Activated naive CD8-positive, alpha-beta T cell treated with anti-CD3 and anti-CD28 coated beads for 36 hours (primary cell): ENCODE measurements around the gene KRTAP2-1. TPM values are rescaled to one million over a fixed set of nuclear protein-coding genes. Genes with fewer than 3 reads are reported as not detected.
"Not testable (repeated sequence)": the region's sequence is repeated elsewhere in the genome, so short reads cannot be mapped to it uniquely, and the experiment has no call there.

ENCODE experiments used
- DNase-seq: peaks from one replicate; pipeline ENCODE4 v3.0.0; 2021
- H3K27ac Mint-ChIP-seq: one replicate; pipeline ENCODE4 v1.8.0; 2022; ENCODE audit warnings: mild to moderate bottlenecking, moderate library complexity, mixed read lengths
- H3K27me3 Mint-ChIP-seq: one replicate; pipeline ENCODE4 v1.8.0; 2022; ENCODE audit warnings: mild to moderate bottlenecking, mixed read lengths
- H3K36me3 Mint-ChIP-seq: one replicate; pipeline ENCODE4 v1.8.0; 2021; ENCODE audit warnings: mild to moderate bottlenecking, mixed read lengths
- H3K4me1 Mint-ChIP-seq: one replicate; pipeline ENCODE4 v1.8.0; 2021; ENCODE audit warnings: mixed read lengths
- H3K4me3 Mint-ChIP-seq: one replicate; pipeline ENCODE4 v1.8.0; 2022; ENCODE audit warnings: mild to moderate bottlenecking, moderate library complexity, mixed read lengths
- H3K9me3 Mint-ChIP-seq: one replicate; pipeline ENCODE4 v1.8.0; 2022; ENCODE audit warnings: mixed read lengths
- total RNA-seq, 2 experiments: library from RNA; stranded (reverse); gene quantifications; one replicate each; pipeline ENCODE4 v1.2.3, GENCODE V29; 2021

The KRTAP2-1 gene
- total RNA-seq, 2 experiments from 2014 or later = not detected

GRCh38 chr17:41009301-41009760 is 37.8 kb downstream of the KRTAP2-1 start:
- no peaks in the 10 kb centered on the region for H3K4me1 Mint-ChIP-seq
- no peak overlapping the region for H3K27ac Mint-ChIP-seq
- no peaks in the 10 kb centered on the region for H3K27me3 Mint-ChIP-seq
- no peak for DNase-seq
- H3K4me3 Mint-ChIP-seq = no peak overlapping the region
- H3K9me3 Mint-ChIP-seq = no peaks in the 10 kb centered on the region
- H3K36me3 Mint-ChIP-seq = no peaks in the 10 kb centered on the region

GRCh38 chr17:41008811-41009210 is 38.3 kb downstream of the KRTAP2-1 start, which contains the start of gene KRTAP3-1:
KRTAP3-1 (minus strand) TSS chr17:41009128; CDS start chr17:41009074, 54 bp downstream.
- DNase-seq = no peak
- no peaks in the 10 kb centered on the region for H3K4me1 Mint-ChIP-seq
- no peak within 1 kb of the TSS for H3K27ac Mint-ChIP-seq
- no peaks in the 10 kb centered on the region for H3K36me3 Mint-ChIP-seq
- no peaks in the 10 kb centered on the region for H3K9me3 Mint-ChIP-seq
- peaks cover 4% of the 10 kb centered on the region for H3K27me3 Mint-ChIP-seq
- H3K4me3 Mint-ChIP-seq = no peak within 1 kb of the TSS

GRCh38 chr17:41004397-41004796 is 42.7 kb downstream of the KRTAP2-1 start:
- Mint-ChIP-seq H3K9me3 (no peaks in the 10 kb centered on the region), H3K36me3 (no peaks in the 10 kb centered on the region), H3K4me1 (peaks cover 5% of the 10 kb centered on the region), H3K27ac (no peak overlapping the region), H3K4me3 (no peak overlapping the region), H3K27me3 (peaks cover 6% of the 10 kb centered on the region)
- no peak for DNase-seq

GRCh38 chr17:41003926-41004325 is 43.2 kb downstream of the KRTAP2-1 start:
- no peak overlapping the region for H3K27ac Mint-ChIP-seq
- H3K36me3 Mint-ChIP-seq = no peaks in the 10 kb centered on the region
- peaks cover 5% of the 10 kb centered on the region for H3K4me1 Mint-ChIP-seq
- no peaks in the 10 kb centered on the region for H3K9me3 Mint-ChIP-seq
- H3K4me3 Mint-ChIP-seq = no peak overlapping the region
- H3K27me3 Mint-ChIP-seq = peaks cover 11% of the 10 kb centered on the region
- no peak for DNase-seq

- Mint-ChIP-seq H3K27me3 (peaks cover 19% of the 10 kb centered on the region), H3K9me3 (no peaks in the 10 kb centered on the region), H3K27ac (no peak overlapping the region), H3K4me3 (peak overlapping the region; percentile 1), H3K36me3 (no peaks in the 10 kb centered on the region), H3K4me1 (peaks cover 5% of the 10 kb centered on the region)
- no peak for DNase-seq
These were observed 44.3 kb downstream of the KRTAP2-1 start for GRCh38 chr17:41002814-41003213.

GRCh38 chr17:41001795-41002194 is 45.3 kb downstream of the KRTAP2-1 start:
- Mint-ChIP-seq H3K9me3 (no peaks in the 10 kb centered on the region), H3K27me3 (peaks cover 26% of the 10 kb centered on the region), H3K4me1 (peaks cover 5% of the 10 kb centered on the region)

GRCh38 chr17:40999563-40999962 is 47.6 kb downstream of the KRTAP2-1 start, which contains the start of gene KRTAP3-2:
KRTAP3-2 (minus strand) TSS chr17:40999906; CDS start chr17:40999853, 53 bp downstream.
- H3K36me3 Mint-ChIP-seq, H3K4me1 Mint-ChIP-seq: not testable (repeated sequence)
- peaks cover 36% of the 10 kb centered on the region for H3K27me3 Mint-ChIP-seq

More at GRCh38 chr17:41001795-41002194, 45.3 kb downstream of the KRTAP2-1 start:
- no peak overlapping the region for H3K27ac Mint-ChIP-seq
- H3K4me3 Mint-ChIP-seq = no peak overlapping the region
- no peaks in the 10 kb centered on the region for H3K36me3 Mint-ChIP-seq
- DNase-seq = no peak

GRCh38 chr17:40997361-40997760 is 49.8 kb downstream of the KRTAP2-1 start:
- peaks cover 45% of the 10 kb centered on the region for H3K27me3 Mint-ChIP-seq
- no peaks in the 10 kb centered on the region for H3K9me3 Mint-ChIP-seq
- no peak overlapping the region for H3K27ac Mint-ChIP-seq
- DNase-seq = no peak
- H3K4me3 Mint-ChIP-seq = no peak overlapping the region
- H3K36me3 Mint-ChIP-seq = no peaks in the 10 kb centered on the region
- no peaks in the 10 kb centered on the region for H3K4me1 Mint-ChIP-seq

More at GRCh38 chr17:40999563-40999962, 47.6 kb downstream of the KRTAP2-1 start, which contains the start of gene KRTAP3-2:
- H3K4me3 Mint-ChIP-seq, DNase-seq, H3K9me3 Mint-ChIP-seq, H3K27ac Mint-ChIP-seq: not testable (repeated sequence)

- no peak overlapping the region for H3K27ac Mint-ChIP-seq
- H3K4me1 Mint-ChIP-seq = no peaks in the 10 kb centered on the region
- H3K4me3 Mint-ChIP-seq = no peak overlapping the region
- no peaks in the 10 kb centered on the region for H3K36me3 Mint-ChIP-seq
- no peak for DNase-seq
- H3K27me3 Mint-ChIP-seq = peaks cover 50% of the 10 kb centered on the region
- no peaks in the 10 kb centered on the region for H3K9me3 Mint-ChIP-seq
These were observed 50.3 kb downstream of the KRTAP2-1 start for GRCh38 chr17:40996829-40997228.

Other genes starting within 250 kb of the KRTAP2-1 start
- not detected for gene KRT28, start 247.4 kb downstream of the KRTAP2-1 start, total RNA-seq
- 10 to 100 TPM; 41.9 to 48.6 TPM for gene KRT10, start 224.7 kb downstream of the KRTAP2-1 start, total RNA-seq
- gene KRT12, start 180.1 kb downstream of the KRTAP2-1 start, total RNA-seq = not detected
- not detected for gene KRT20, start 162.1 kb downstream of the KRTAP2-1 start, total RNA-seq
- gene KRT23, start 109.7 kb downstream of the KRTAP2-1 start, total RNA-seq = not detected
- gene KRT39, start 80.4 kb downstream of the KRTAP2-1 start, total RNA-seq = not detected
- not detected for gene KRT40, start 63.0 kb downstream of the KRTAP2-1 start, total RNA-seq
- gene KRTAP3-3, start 53.2 kb downstream of the KRTAP2-1 start, total RNA-seq = not detected
- not detected for gene KRTAP3-2, start 47.4 kb downstream of the KRTAP2-1 start, total RNA-seq
- gene KRTAP3-1, start 38.2 kb downstream of the KRTAP2-1 start, total RNA-seq = not detected
- gene KRTAP1-5, start 20.1 kb downstream of the KRTAP2-1 start, total RNA-seq = not detected
- not detected for gene KRTAP1-4, start 17.1 kb downstream of the KRTAP2-1 start, total RNA-seq
- gene KRTAP1-3, start 12.4 kb downstream of the KRTAP2-1 start, total RNA-seq = not detected
- gene KRTAP1-1, start 5.9 kb downstream of the KRTAP2-1 start, total RNA-seq = not detected
- gene KRTAP2-2, start 7.9 kb upstream of the KRTAP2-1 start, total RNA-seq = not detected
- not detected for gene KRTAP2-3, start 12.8 kb upstream of the KRTAP2-1 start, total RNA-seq
- not detected for gene KRTAP2-4, start 18.6 kb upstream of the KRTAP2-1 start, total RNA-seq
- gene KRTAP4-7, start 36.8 kb upstream of the KRTAP2-1 start, total RNA-seq = not detected
- not detected for gene KRTAP4-8, start 50.8 kb upstream of the KRTAP2-1 start, total RNA-seq
- gene KRTAP4-16, start 54.9 kb upstream of the KRTAP2-1 start, total RNA-seq = not detected
- not detected for gene KRTAP4-9, start 58.1 kb upstream of the KRTAP2-1 start, total RNA-seq
- not detected for gene KRTAP4-11, start 71.1 kb upstream of the KRTAP2-1 start, total RNA-seq
- not detected for gene KRTAP4-12, start 76.9 kb upstream of the KRTAP2-1 start, total RNA-seq
- gene KRTAP4-6, start 93.2 kb upstream of the KRTAP2-1 start, total RNA-seq = not detected
- not detected for gene KRTAP4-5, start 102.5 kb upstream of the KRTAP2-1 start, total RNA-seq
- gene KRTAP4-4, start 113.4 kb upstream of the KRTAP2-1 start, total RNA-seq = not detected
- gene KRTAP4-3, start 120.9 kb upstream of the KRTAP2-1 start, total RNA-seq = not detected
- not detected for gene KRTAP4-2, start 130.9 kb upstream of the KRTAP2-1 start, total RNA-seq
- not detected for gene KRTAP4-1, start 137.6 kb upstream of the KRTAP2-1 start, total RNA-seq
- not detected for gene KRTAP9-1, start 142.6 kb upstream of the KRTAP2-1 start, total RNA-seq
- gene KRTAP9-2, start 179.3 kb upstream of the KRTAP2-1 start, total RNA-seq = not detected
- not detected for gene KRTAP9-3, start 185.1 kb upstream of the KRTAP2-1 start, total RNA-seq
- gene KRTAP9-8, start 190.7 kb upstream of the KRTAP2-1 start, total RNA-seq = not detected
- not detected for gene KRTAP9-4, start 202.4 kb upstream of the KRTAP2-1 start, total RNA-seq
- not detected for gene KRTAP9-9, start 208.1 kb upstream of the KRTAP2-1 start, total RNA-seq
- not detected for gene KRTAP9-6, start 218.1 kb upstream of the KRTAP2-1 start, total RNA-seq
- not detected for gene KRTAP9-7, start 228.4 kb upstream of the KRTAP2-1 start, total RNA-seq